OCI-LY7 (cell line): Measurements from ENCODE around the gene NOTO. TPM values are rescaled to one million over a fixed set of nuclear protein-coding genes. Genes with fewer than 3 reads are reported as not detected.

Source experiments
- Bru-seq: library from RNA; stranded (reverse); fragments of 400-500 nt; gene quantifications from one replicate; lab custom pipeline; 2021; lab: Mats Ljungman, UMichigan
- BruChase-seq, 2 experiments: library from RNA; stranded (reverse); fragments of 400-500 nt; gene quantifications; one replicate each; lab custom pipeline; 2021; lab: Mats Ljungman, UMichigan
- BruUV-seq: library from RNA; stranded (reverse); fragments of 400-500 nt; replicated peaks from 2 replicates; lab custom pipeline; 2021; lab: Mats Ljungman, UMichigan
- CTCF ChIA-PET: fragments of 300-600 bp; sonication (Branson Sonifier 250); formaldehyde crosslinking; loops from one replicate; lab custom pipeline; 2022; ENCODE audit warnings: antibody characterized with exemption; ENCODE audit not compliant: unreplicated experiment; lab: Charles Lee
- POLR2A ChIA-PET: fragments of 300-600 bp; sonication (Branson Sonifier 250); formaldehyde crosslinking; loops from one replicate; lab custom pipeline; 2022; ENCODE audit warnings: antibody characterized with exemption; lab: Charles Lee
- DNase-seq: peaks from one replicate; pipeline ENCODE4 v3.0.0-alpha.2; 2015; ENCODE audit warnings: low spot score
- H2AFZ ChIP-seq: fragments of 200-600 bp; sonication (generic), shearing (Covaris generic); 2 replicates; pipeline ENCODE4 v1.6.1; 2014; ENCODE audit warnings: mild to moderate bottlenecking, antibody characterized with exemption, low read length, moderate library complexity
- H3K27ac ChIP-seq: fragments of 200-600 bp; sonication (generic); 2 replicates; pipeline ENCODE4 v1.5.1; 2014; ENCODE audit warnings: mixed run types, low read depth, mild to moderate bottlenecking, moderate library complexity, low read length, inconsistent platforms; ENCODE audit not compliant: poor library complexity, severe bottlenecking
- H3K36me3 ChIP-seq: fragments of 200-600 bp; sonication (generic); 2 replicates; pipeline ENCODE4 v1.6.1; 2014; ENCODE audit warnings: mild to moderate bottlenecking, antibody characterized with exemption, low read length, moderate library complexity, mixed read lengths; ENCODE audit not compliant: insufficient read depth
- H3K4me1 ChIP-seq: fragments of 200-600 bp; sonication (generic); 2 replicates; pipeline ENCODE4 v1.5.1; 2014; ENCODE audit warnings: mild to moderate bottlenecking, low read length; ENCODE audit not compliant: insufficient read depth, poor library complexity, severe bottlenecking
- H3K4me2 ChIP-seq: fragments of 200-600 bp; sonication (generic); 2 replicates; pipeline ENCODE4 v1.6.1; 2014; ENCODE audit warnings: mild to moderate bottlenecking, low read length
- H3K4me3 ChIP-seq: fragments of 200-600 bp; sonication (generic); 2 replicates; pipeline ENCODE4 v1.5.1; 2014; ENCODE audit warnings: mild to moderate bottlenecking, low read depth, low read length; ENCODE audit not compliant: poor library complexity, severe bottlenecking
- H3K79me2 ChIP-seq: fragments of 200-600 bp; sonication (generic); 2 replicates; pipeline ENCODE4 v1.6.1; 2016; ENCODE audit warnings: low read depth, mild to moderate bottlenecking, low read length, moderate library complexity, mixed read lengths; ENCODE audit not compliant: insufficient read depth
- H3K9me2 ChIP-seq: fragments of 200-600 bp; sonication (generic); 2 replicates; pipeline ENCODE4 v1.6.1; 2016; ENCODE audit warnings: mild to moderate bottlenecking, low read length, mixed read lengths; ENCODE audit not compliant: insufficient read depth
- H3K9me3 ChIP-seq: fragments of 200-600 bp; sonication (generic); 2 replicates; pipeline ENCODE4 v1.6.1; 2014; ENCODE audit warnings: mild to moderate bottlenecking, mixed run types, low read length, mixed read lengths
- H4K20me1 ChIP-seq: fragments of 200-600 bp; sonication (generic); 2 replicates; pipeline ENCODE4 v1.6.1; 2014; ENCODE audit warnings: mild to moderate bottlenecking, antibody characterized with exemption, low read length, moderate library complexity, mixed read lengths; ENCODE audit not compliant: insufficient read depth
- CTCF ChIP-seq: fragments of 200-600 bp; sonication (generic); conservative IDR thresholded peaks from 2 replicates; pipeline ENCODE4 v1.5.1; 2014; ENCODE audit warnings: mild to moderate bottlenecking, antibody characterized with exemption, low read length, moderate library complexity, mixed read lengths
- EZH2phosphoT487 ChIP-seq: fragments of 200-600 bp; sonication (generic); IDR thresholded peaks from 2 replicates; pipeline ENCODE4 v1.6.1; 2018; ENCODE audit warnings: low read depth, borderline replicate concordance, mild to moderate bottlenecking, mixed run types, antibody characterized with exemption, low read length, moderate library complexity, mixed read lengths
- intact Hi-C: fragments of 100-400 bp; cut with micrococcal nuclease; formaldehyde crosslinking; loops from one replicate; pipeline ENCODE4 v1.10.0; 2022; ENCODE audit not compliant: unreplicated experiment
- long read RNA-seq: library from polyadenylated mRNA; stranded (forward); transcript quantifications from one replicate; pipeline ENCODE4 v2.0.0, GENCODE V29; 2022
- total RNA-seq, 2 experiments: library from RNA; depleted of rRNA in 1 of 2; stranded (reverse); fragments of >200 nt in 1 of 2; shearing (Covaris generic) in 1 of 2; gene quantifications; 2 replicates each; pipeline ENCODE4 v1.2.3, GENCODE V29; 2014 to 2022

Gene NOTO
- total RNA-seq (2014; rRNA removed; shearing (Covaris generic)), result not detected in 2 replicates
- not detected in 2 replicates for total RNA-seq (2022)
- not detected for Bru-seq, nascent RNA
- not detected for BruChase-seq, experiment 1, labeled RNA remaining after a 6-hour chase
- not detected for BruChase-seq, experiment 2, labeled RNA remaining after a 2-hour chase
- long read RNA-seq, result 0 reads

- no peaks in the 10 kb centered on the region for H3K9me2 ChIP-seq
- intact Hi-C loops, result no loop called here
- no TSS peak for BruUV-seq
- no peak for DNase-seq
- H3K4me2 ChIP-seq, result no peak within 1 kb of the TSS
- ChIA-PET POLR2A (no interaction called here), CTCF (no interaction called here)
- no peak within 1 kb of the TSS for H3K27ac ChIP-seq
- H2AFZ ChIP-seq, result no peak within 1 kb of the TSS
- no peak within 1 kb of the TSS for H3K4me3 ChIP-seq
- no peaks in the 10 kb centered on the region for H3K4me1 ChIP-seq
- H4K20me1 ChIP-seq, result no peaks in the 10 kb centered on the region
- H3K9me3 ChIP-seq, result no peaks in the 10 kb centered on the region
- TF ChIP-seq CTCF, result no peak
- TF ChIP-seq EZH2phosphoT487, result no peak
- no peaks in the 10 kb centered on the region for H3K79me2 ChIP-seq
- H3K36me3 ChIP-seq, result no peaks in the 10 kb centered on the region
These were observed at the start of gene NOTO for GRCh38 chr2:73202156-73203054. Gene NOTO, plus strand, starts transcription at chr2:73202574. Its CDS starts 93 bp downstream, at chr2:73202667.

GRCh38 chr2:73156539-73157124 is 45.7 kb upstream of the NOTO start:
- intact Hi-C loops, result no loop called here
- Histone ChIP-seq H2AFZ (no peak overlapping the region), H4K20me1 (no peaks in the 10 kb centered on the region), H3K79me2 (no peaks in the 10 kb centered on the region), H3K27ac (no peak overlapping the region), H3K9me3 (no peaks in the 10 kb centered on the region), H3K36me3 (no peaks in the 10 kb centered on the region), H3K4me2 (no peak overlapping the region), H3K4me3 (no peak overlapping the region), H3K4me1 (no peaks in the 10 kb centered on the region), H3K9me2 (no peaks in the 10 kb centered on the region)
- BruUV-seq, result no TSS peak
- CTCF ChIA-PET, result no interaction called here
- TF ChIP-seq EZH2phosphoT487, result no peak
- TF ChIP-seq CTCF, result 0 out of 2 replicates have a peak, but pooled peaks have one; percentile 31
- no peak for DNase-seq
- POLR2A ChIA-PET, result no interaction called here
